H9 (cell line): Measurements from ENCODE around the gene SNX25. TPM values are rescaled to one million over a fixed set of nuclear protein-coding genes. Genes with fewer than 3 reads are reported as not detected.

ENCODE experiments used
- DNase-seq: peaks from one replicate; pipeline ENCODE4 v3.0.0-alpha.2; 2017
- H2AFZ ChIP-seq: one replicate; pipeline ENCODE4 v1.6.1; 2013; ENCODE audit warnings: mild to moderate bottlenecking, low read length, control low read depth, moderate library complexity
- H2AK5ac ChIP-seq: 2 replicates; pipeline ENCODE4 v1.6.1; 2013; ENCODE audit warnings: low read length, control low read depth, mixed read lengths; ENCODE audit not compliant: insufficient read length
- H2BK120ac ChIP-seq: one replicate; pipeline ENCODE4 v1.6.1; 2013; ENCODE audit warnings: low read depth, mild to moderate bottlenecking, low read length, control low read depth, inconsistent platforms; ENCODE audit not compliant: poor library complexity, severe bottlenecking
- H2BK12ac ChIP-seq: 2 replicates; pipeline ENCODE4 v1.6.1; 2013; ENCODE audit warnings: low read length, control low read depth, mixed read lengths, low read depth; ENCODE audit not compliant: insufficient read length
- H2BK15ac ChIP-seq: 2 replicates; pipeline ENCODE4 v1.6.1; 2013; ENCODE audit warnings: low read depth, low read length, control low read depth
- H2BK20ac ChIP-seq: one replicate; pipeline ENCODE4 v1.6.1; 2013; ENCODE audit warnings: low read depth, mild to moderate bottlenecking, low read length, control low read depth, inconsistent platforms; ENCODE audit not compliant: poor library complexity, severe bottlenecking
- H2BK5ac ChIP-seq: 2 replicates; pipeline ENCODE4 v1.6.1; 2013; ENCODE audit warnings: low read length, control low read depth, mixed read lengths; ENCODE audit not compliant: insufficient read length
- H3K14ac ChIP-seq: 2 replicates; pipeline ENCODE4 v1.6.1; 2013; ENCODE audit warnings: low read length, control low read depth; ENCODE audit not compliant: insufficient read depth
- H3K18ac ChIP-seq: 2 replicates; pipeline ENCODE4 v1.6.1; 2013; ENCODE audit warnings: low read depth, mild to moderate bottlenecking, mixed read lengths, low read length, control low read depth; ENCODE audit not compliant: insufficient read length
- H3K23ac ChIP-seq: 2 replicates; pipeline ENCODE4 v1.6.1; 2013; ENCODE audit warnings: low read length, control low read depth, mixed read lengths, low read depth; ENCODE audit not compliant: insufficient read length
- H3K23me2 ChIP-seq: 2 replicates; pipeline ENCODE4 v1.6.1; 2013; ENCODE audit warnings: low read depth, mild to moderate bottlenecking, mixed read lengths, low read length, control low read depth; ENCODE audit not compliant: insufficient read length, poor library complexity, severe bottlenecking
- H3K27ac ChIP-seq: 2 replicates; pipeline ENCODE4 v1.5.1; 2013; ENCODE audit warnings: low read length, control low read depth, mixed read lengths, low read depth; ENCODE audit not compliant: insufficient read length
- H3K27me3 ChIP-seq: 2 replicates; pipeline ENCODE4 v1.6.1; 2013; ENCODE audit warnings: low read length, control low read depth, inconsistent platforms; ENCODE audit not compliant: insufficient read depth
- H3K4ac ChIP-seq: 2 replicates; pipeline ENCODE4 v1.6.1; 2013; ENCODE audit warnings: low read depth, mild to moderate bottlenecking, control low read depth, inconsistent platforms, low read length, moderate library complexity
- H3K4me1 ChIP-seq: 2 replicates; pipeline ENCODE4 v1.6.1; 2013; ENCODE audit warnings: low read length, control low read depth, inconsistent platforms; ENCODE audit not compliant: insufficient read depth
- H3K4me2 ChIP-seq: 2 replicates; pipeline ENCODE4 v1.6.1; 2013; ENCODE audit warnings: low read length, control low read depth, mixed read lengths; ENCODE audit not compliant: insufficient read length, insufficient read depth
- H3K56ac ChIP-seq: 2 replicates; pipeline ENCODE4 v1.6.1; 2013; ENCODE audit warnings: low read depth, mild to moderate bottlenecking, mixed read lengths, low read length, control low read depth; ENCODE audit not compliant: insufficient read length
- H3K79me1 ChIP-seq: 2 replicates; pipeline ENCODE4 v1.6.1; 2013; ENCODE audit warnings: low read depth, mild to moderate bottlenecking, moderate library complexity, low read length, control low read depth, inconsistent platforms; ENCODE audit not compliant: insufficient read depth, poor library complexity, severe bottlenecking
- H3K79me2 ChIP-seq: 2 replicates; pipeline ENCODE4 v1.6.1; 2013; ENCODE audit warnings: low read length, control low read depth, inconsistent platforms; ENCODE audit not compliant: insufficient read depth
- H3K9ac ChIP-seq: 2 replicates; pipeline ENCODE4 v1.6.1; 2013; ENCODE audit warnings: low read length, control low read depth, mixed read lengths; ENCODE audit not compliant: insufficient read length; ENCODE audit errors: extremely low read depth
- H3K9me3 ChIP-seq: one replicate; pipeline ENCODE4 v1.6.1; 2013; ENCODE audit warnings: low read depth, low read length, inconsistent platforms; ENCODE audit not compliant: control insufficient read depth
- H3T11ph ChIP-seq: one replicate; pipeline ENCODE4 v1.6.1; 2013; ENCODE audit warnings: mild to moderate bottlenecking, low read length, control low read depth, inconsistent platforms
- H4K20me1 ChIP-seq: one replicate; pipeline ENCODE4 v1.6.1; 2013; ENCODE audit not compliant: control insufficient read depth, insufficient read length, insufficient read depth
- H4K5ac ChIP-seq: 2 replicates; pipeline ENCODE4 v1.6.1; 2013; ENCODE audit warnings: low read depth, mild to moderate bottlenecking, mixed read lengths, low read length, control low read depth; ENCODE audit not compliant: insufficient read length
- H4K8ac ChIP-seq: replicated peaks from 2 replicates; pipeline ENCODE4 v1.6.1; 2013; ENCODE audit warnings: low read length, control low read depth, mixed read lengths, low read depth; ENCODE audit not compliant: insufficient read length
- H4K91ac ChIP-seq: 2 replicates; pipeline ENCODE4 v1.6.1; 2013; ENCODE audit warnings: low read depth, mild to moderate bottlenecking, moderate library complexity, mixed read lengths, low read length, control low read depth; ENCODE audit not compliant: insufficient read length
- H3K27ac Mint-ChIP-seq, 3 experiments: 2 replicates in 2 of 3; 3 replicates in 1 of 3; pipeline ENCODE4 v1.8.0; 2020 to 2021; ENCODE audit warnings: mixed read lengths in 3 of 3, mild to moderate bottlenecking in 1 of 3, moderate library complexity in 1 of 3
- H3K27me3 Mint-ChIP-seq: 2 replicates; pipeline ENCODE4 v1.8.0; 2021; ENCODE audit warnings: low read depth, mild to moderate bottlenecking, moderate library complexity, mixed read lengths
- H3K36me3 Mint-ChIP-seq, 3 experiments: 2 replicates in 2 of 3; 3 replicates in 1 of 3; pipeline ENCODE4 v1.8.0; 2020 to 2021; ENCODE audit warnings: low read depth in 3 of 3, mixed read lengths in 3 of 3; ENCODE audit not compliant: insufficient read depth in 1 of 3
- H3K4me1 Mint-ChIP-seq, 2 experiments: 2 replicates each; pipeline ENCODE4 v1.8.0; 2020; ENCODE audit warnings: mixed read lengths in 2 of 2
- H3K4me3 Mint-ChIP-seq, 2 experiments: 2 replicates in 1 of 2; 3 replicates in 1 of 2; pipeline ENCODE4 v1.8.0; 2020 to 2021; ENCODE audit warnings: mild to moderate bottlenecking in 2 of 2, mixed read lengths in 2 of 2, moderate library complexity in 1 of 2
- H3K9me3 Mint-ChIP-seq, 2 experiments: 2 replicates in 1 of 2; 3 replicates in 1 of 2; pipeline ENCODE4 v1.8.0; 2020; ENCODE audit warnings: mild to moderate bottlenecking in 2 of 2, mixed read lengths in 2 of 2, moderate library complexity in 1 of 2
- CTCF ChIP-seq: fragments of 200-600 bp; sonication (generic); conservative IDR thresholded peaks from 3 replicates; pipeline ENCODE4 v1.8.0; 2021; ENCODE audit warnings: antibody characterized with exemption, mild to moderate bottlenecking
- total RNA-seq: library from RNA; stranded (reverse); gene quantifications from 2 replicates; pipeline ENCODE4 v1.2.1, GENCODE V29; 2021

The SNX25 gene
- total RNA-seq, 1 experiment from 2014 or later: 28.2 TPM

DNA sequence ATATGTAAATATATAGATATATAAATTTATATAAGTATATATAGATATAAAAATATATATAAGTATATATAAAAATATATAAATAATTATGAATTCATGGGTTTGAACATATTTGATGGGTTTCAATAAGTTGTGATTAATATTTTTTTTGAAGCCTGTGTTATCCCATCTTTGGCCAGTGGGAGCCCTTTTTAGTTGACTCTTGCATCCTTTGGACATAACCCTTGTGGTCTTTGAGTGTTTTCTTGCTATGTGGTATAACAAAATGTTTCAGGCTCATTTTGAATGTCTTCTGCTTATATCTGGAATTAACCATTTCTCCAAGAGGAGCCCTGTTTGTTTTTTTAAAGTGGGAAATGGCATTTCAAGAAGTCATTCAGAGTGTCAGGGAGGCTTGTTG is 15.2 kb downstream of the SNX25 start:
- H3K79me1 ChIP-seq: peaks cover 17% of the 10 kb centered on the region
- Mint-ChIP-seq H3K27ac (no peak overlapping the region), H3K4me3 (no peak overlapping the region), H3K4me1 (peaks cover 8% of the 10 kb centered on the region in 2 experiments), H3K27me3 (no peaks in the 10 kb centered on the region), H3K36me3 (peaks cover 0 to 3% (median 3%) of the 10 kb centered on the region in 3 experiments; a peak in 2 of 7 replicates), H3K9me3 (no peaks in the 10 kb centered on the region; a peak in 1 of 5 replicates)
- no peak overlapping the region for H3K14ac ChIP-seq
- no peaks in the 10 kb centered on the region for H4K20me1 ChIP-seq
- H2BK5ac ChIP-seq: no peak overlapping the region
- no peak overlapping the region for H3K27ac ChIP-seq
- peaks cover 4% of the 10 kb centered on the region; the same call in 1 of the 2 replicates for H3K79me2 ChIP-seq
- H3K4me1 ChIP-seq: no peaks in the 10 kb centered on the region; the same call in 1 of the 2 replicates
- no peak overlapping the region for H4K5ac ChIP-seq
- H3K18ac ChIP-seq: no peak overlapping the region
- no peak overlapping the region for H3K23ac ChIP-seq
- no peak for DNase-seq
- no peak overlapping the region for H3K9ac ChIP-seq
- H3K27me3 ChIP-seq: no peaks in the 10 kb centered on the region
- peaks cover 4% of the 10 kb centered on the region for H3K23me2 ChIP-seq
- no peak overlapping the region for H2BK15ac ChIP-seq
- no peak overlapping the region for H4K91ac ChIP-seq
- H3T11ph ChIP-seq: no peak overlapping the region
- 0 out of 3 replicates have a peak, but pooled peaks have one; percentile 20 for TF ChIP-seq CTCF
- H2BK12ac ChIP-seq: no peak overlapping the region
- H3K9me3 ChIP-seq: no peaks in the 10 kb centered on the region
- H3K56ac ChIP-seq: no peak overlapping the region
- no peak overlapping the region for H3K4ac ChIP-seq
- H2AK5ac ChIP-seq: no peak overlapping the region
- H3K4me2 ChIP-seq: no peak overlapping the region
- H2BK20ac ChIP-seq: no peak overlapping the region
- H4K8ac ChIP-seq: no peak overlapping the region
- H2AFZ ChIP-seq: no peak overlapping the region
- H2BK120ac ChIP-seq: no peak overlapping the region
